Measurements from ENCODE around the gene LHX4.

LHX4 gene

DNA sequence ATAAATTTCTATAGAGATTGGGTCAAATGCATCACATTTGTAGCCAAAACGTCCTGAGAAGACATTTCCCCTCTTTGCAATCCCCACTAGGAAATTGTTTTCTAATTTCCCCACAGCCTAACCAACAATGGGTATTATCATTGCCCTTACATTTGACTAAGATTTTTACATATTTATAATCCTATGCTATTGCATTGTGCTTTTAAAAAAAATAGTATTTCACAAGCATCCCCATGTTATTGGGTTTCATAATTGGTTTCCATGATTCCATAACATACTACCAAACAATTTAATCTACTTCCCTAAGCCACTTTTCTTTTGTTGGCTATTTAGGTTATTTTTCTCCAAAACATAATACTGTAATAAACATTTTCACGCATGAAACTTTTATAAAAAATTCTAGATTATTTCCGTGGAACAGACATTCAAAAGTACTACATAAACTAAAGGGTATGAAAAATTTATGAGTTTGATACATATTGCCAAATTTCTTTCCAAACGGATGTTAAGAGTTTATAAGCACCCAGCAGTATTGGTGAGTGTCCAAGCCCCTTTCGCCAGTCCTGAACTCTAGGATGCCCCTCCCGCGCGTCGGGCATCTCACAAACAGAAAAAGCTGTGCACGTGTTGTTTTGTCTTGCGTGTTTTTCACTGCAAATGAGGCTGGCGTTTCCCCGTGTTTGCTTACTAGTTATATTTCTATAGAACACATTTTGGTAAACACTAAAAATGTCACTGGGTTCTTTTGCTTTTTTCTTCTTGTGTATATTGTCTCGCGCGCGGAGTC is 2.0 kb upstream of the LHX4 start:
- no peak for DNase-seq (ENCODE audit: low spot score)

GRCh38 chr1:180228648-180229482 is 1.2 kb upstream of the LHX4 start:
- DNase-seq (ENCODE audit: low spot score): no peak

GRCh38 chr1:180230416-180230790 is 339 bp downstream of the LHX4 start:
- DNase-seq (ENCODE audit: low spot score): no peak

GRCh38 chr1:180230791-180231505 is 884 bp downstream of the LHX4 start:
- no peak for DNase-seq (ENCODE audit: low spot score)

DNA sequence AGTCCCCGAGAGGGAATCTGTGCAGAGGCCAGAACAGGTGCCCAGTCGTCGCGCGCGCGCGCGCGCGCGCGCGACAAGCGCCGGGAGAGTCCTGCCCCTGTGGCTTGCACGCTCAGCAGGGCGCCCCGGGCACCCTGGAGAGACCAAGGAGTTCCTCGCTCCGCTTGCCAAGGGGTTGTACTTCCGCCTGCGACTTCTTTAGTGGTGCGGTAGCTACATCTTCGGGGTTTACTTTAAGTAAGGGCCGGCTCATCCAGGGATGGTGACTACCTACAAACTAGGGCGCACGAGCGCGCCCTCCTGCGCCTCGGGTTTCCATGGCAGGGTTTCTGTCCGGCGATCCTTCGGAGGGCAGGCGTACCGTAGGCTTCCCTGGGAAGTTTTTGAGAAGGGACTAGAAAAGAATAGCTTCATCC is 1.4 kb downstream of the LHX4 start:
- no peak for DNase-seq (ENCODE audit: low spot score)

DNA sequence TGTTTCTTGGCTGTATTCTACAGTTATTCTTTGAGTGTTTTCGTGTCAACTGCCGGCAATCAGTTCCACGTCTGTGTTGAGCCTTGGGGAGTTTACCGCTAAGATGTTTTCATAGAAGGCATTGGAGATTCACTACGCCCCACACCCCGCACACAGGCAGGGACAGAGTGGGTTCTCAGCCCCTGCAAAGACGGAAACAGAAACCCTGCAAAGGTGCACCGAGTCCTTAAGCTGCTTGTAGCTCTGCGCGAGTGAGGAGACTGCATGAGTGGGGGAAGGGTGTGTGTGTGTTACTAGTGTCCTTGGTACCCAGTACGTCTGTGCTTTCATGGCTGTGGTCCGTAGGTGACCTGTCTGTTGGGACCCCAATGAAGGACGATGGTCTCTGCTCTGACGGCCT is 1.9 kb downstream of the LHX4 start:
- no peak for DNase-seq (ENCODE audit: low spot score)

- no peak for DNase-seq (ENCODE audit: low spot score)
These were observed 2.5 kb downstream of the LHX4 start for GRCh38 chr1:180232521-180233043.

GRCh38 chr1:180233191-180234011 is 3.3 kb downstream of the LHX4 start:
- DNase-seq (ENCODE audit: low spot score): no peak

GRCh38 chr1:180234369-180235076 is 4.5 kb downstream of the LHX4 start:
- no peak for DNase-seq (ENCODE audit: low spot score)

- DNase-seq (ENCODE audit: low spot score): no peak
These were observed 5.0 kb downstream of the LHX4 start for GRCh38 chr1:180235077-180235501.

- no peak for DNase-seq (ENCODE audit: low spot score)
These were observed 5.6 kb downstream of the LHX4 start for GRCh38 chr1:180235502-180236239.

GRCh38 chr1:180236698-180237509 is 6.8 kb downstream of the LHX4 start:
- no peak for DNase-seq (ENCODE audit: low spot score)

DNA sequence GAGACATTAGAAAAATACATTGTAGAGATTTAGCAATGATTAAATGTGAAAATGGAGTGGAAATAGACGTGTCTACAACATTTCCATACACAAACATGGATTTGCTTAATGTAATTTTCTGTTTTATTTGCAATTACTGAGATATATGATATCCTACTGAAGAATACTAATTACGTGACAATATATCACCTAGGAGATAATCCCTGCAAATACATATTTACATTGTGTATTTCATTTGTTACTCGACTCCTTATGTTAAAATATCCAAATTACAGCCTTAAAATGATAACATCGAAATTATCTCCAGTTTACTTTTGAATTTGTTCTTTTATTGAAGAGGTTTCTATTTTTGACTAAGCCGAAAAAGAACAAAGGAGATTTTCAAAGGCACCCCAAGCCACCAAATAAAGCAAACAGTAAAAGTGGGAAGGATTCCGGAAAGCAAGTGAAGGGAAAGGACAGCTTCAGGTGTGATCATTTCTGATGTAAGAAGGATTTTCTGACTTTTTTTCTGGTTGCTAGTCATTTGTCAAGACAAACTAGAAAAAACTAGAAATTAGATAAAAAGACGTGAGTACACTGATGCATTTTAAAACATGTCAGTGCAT is 7.9 kb downstream of the LHX4 start:
- DNase-seq (ENCODE audit: low spot score): no peak

GRCh38 chr1:180238675-180239074 is 8.6 kb downstream of the LHX4 start:
- DNase-seq (ENCODE audit: low spot score): no peak

GRCh38 chr1:180239145-180240096 is 9.4 kb downstream of the LHX4 start:
- DNase-seq (ENCODE audit: low spot score): no peak

- no peak for DNase-seq (ENCODE audit: low spot score)
These were observed 11.9 kb downstream of the LHX4 start for GRCh38 chr1:180241716-180242544.

All from CD4-positive, alpha-beta T cell treated with Interleukin-6 at 100 ng/mL for 8 hours (primary cell).